Ishikawa (cell line): ENCODE data around the gene MEFV.

Experiments
- CEBPB ChIP-seq: IDR thresholded peaks from 2 replicates; pipeline ENCODE4 v1.6.1; 2012
- CREB1 ChIP-seq: IDR thresholded peaks from 2 replicates; pipeline ENCODE4 v1.6.1; 2012; ENCODE audit warnings: low read depth
- MAX ChIP-seq: IDR thresholded peaks from 2 replicates; pipeline ENCODE4 v1.6.1; 2012
- REST ChIP-seq: IDR thresholded peaks from 2 replicates; pipeline ENCODE4 v1.6.1; 2012; ENCODE audit warnings: low read depth, mild to moderate bottlenecking
- TAF1 ChIP-seq: IDR thresholded peaks from 2 replicates; pipeline ENCODE4 v1.6.1; 2012; ENCODE audit warnings: low read depth, mild to moderate bottlenecking
- YY1 ChIP-seq: IDR thresholded peaks from 2 replicates; pipeline ENCODE4 v1.6.1; 2012; ENCODE audit warnings: low read depth

DNA sequence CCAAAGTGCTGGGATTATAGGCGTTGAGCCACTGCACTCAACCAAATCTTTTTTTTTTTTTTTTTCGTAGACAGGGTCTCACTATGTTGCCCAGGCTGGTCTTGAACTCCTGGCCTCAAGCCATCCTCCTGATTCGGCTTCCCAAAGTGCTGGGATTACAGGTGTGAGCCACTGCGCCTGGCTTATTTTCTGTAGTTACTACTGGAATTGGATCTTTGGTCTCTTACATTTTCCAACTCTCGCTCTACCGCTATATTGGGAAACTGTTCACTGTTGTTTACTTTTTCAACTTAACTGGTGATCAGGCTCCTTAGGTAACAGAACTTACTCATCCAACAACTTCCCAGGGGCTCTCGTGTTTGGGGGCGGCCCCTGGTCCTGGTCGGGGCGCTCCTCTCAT lies 35.6 kb downstream of the MEFV start:
- TF ChIP-seq TAF1 = no peak
- no peak for TF ChIP-seq CREB1
- TF ChIP-seq YY1 = no peak
- TF ChIP-seq MAX = no peak
- no peak for TF ChIP-seq REST
- no peak for TF ChIP-seq CEBPB
